HG02840 (cell line): Measurements from ENCODE around the gene PDE11A.
"Not testable (repeated sequence)": the region's sequence is repeated elsewhere in the genome, so short reads cannot be mapped to it uniquely, and the experiment has no call there.

Experiments used
- ATAC-seq: cut with Tn5 transposase; IDR thresholded peaks from one replicate; pipeline ENCODE4 v1.9.1; 2021; ENCODE audit warnings: mild to moderate bottlenecking, moderate library complexity, moderate number of reproducible peaks; ENCODE audit not compliant: unreplicated experiment, low FRiP score

PDE11A gene

DNA sequence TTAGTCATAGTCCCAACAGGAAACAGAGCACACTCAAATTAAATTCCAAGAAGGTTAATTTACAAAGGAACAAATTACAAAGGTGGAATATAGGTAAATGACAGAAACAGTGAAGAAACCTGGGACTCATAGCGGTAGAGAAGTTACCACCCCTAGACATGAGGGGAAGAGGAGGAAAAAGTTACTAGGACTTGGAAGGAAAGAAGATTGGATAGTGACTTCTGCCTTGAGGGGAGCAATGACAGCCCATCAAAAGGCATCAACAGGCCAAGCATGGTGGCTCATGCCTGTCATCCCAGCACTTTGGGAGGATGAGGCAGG is 2.4 kb upstream of the PDE11A start:
- ATAC-seq = no peak

- ATAC-seq = no peak
Observed at GRCh38 chr2:178074123-178075005, 1.8 kb upstream of the PDE11A start.

DNA sequence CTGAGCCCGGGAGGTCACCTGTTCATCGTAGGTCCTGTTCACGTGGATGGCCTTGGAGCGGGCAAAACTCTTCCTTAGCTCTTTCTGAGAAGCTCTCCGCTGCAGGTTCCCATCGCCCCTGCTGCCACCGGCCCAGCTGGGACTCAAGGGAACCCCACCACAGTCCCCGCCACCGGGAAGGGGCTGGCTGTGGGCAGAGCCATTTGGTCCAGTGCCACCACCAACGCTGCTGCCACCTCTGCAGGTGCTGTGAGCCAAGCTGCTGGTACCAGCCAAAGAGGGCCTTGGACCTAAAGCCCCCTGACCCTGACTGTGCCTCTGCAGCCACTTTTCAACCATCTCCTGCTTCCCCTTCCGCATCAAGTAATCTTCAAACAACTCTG is 586 bp downstream of the PDE11A start:
- no peak for ATAC-seq

DNA sequence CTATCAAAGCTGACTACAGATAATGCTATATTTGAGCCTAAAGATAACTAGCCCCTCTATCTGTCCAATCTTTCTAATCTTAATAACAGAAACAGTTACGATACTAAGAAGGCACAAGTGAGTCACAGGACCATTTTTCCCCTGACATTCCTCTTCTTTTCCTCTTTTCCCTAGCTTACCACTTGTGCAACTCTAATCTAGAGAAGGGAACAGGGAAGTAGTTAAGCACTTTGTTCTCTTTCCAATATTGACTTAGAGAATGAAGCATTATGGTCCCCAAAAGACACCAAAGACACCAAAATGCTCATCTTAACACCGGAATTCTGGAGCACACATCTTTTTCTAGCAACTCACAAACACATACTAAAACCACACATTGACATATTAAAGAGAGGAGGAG is 1.8 kb downstream of the PDE11A start:
- ATAC-seq = no peak

DNA sequence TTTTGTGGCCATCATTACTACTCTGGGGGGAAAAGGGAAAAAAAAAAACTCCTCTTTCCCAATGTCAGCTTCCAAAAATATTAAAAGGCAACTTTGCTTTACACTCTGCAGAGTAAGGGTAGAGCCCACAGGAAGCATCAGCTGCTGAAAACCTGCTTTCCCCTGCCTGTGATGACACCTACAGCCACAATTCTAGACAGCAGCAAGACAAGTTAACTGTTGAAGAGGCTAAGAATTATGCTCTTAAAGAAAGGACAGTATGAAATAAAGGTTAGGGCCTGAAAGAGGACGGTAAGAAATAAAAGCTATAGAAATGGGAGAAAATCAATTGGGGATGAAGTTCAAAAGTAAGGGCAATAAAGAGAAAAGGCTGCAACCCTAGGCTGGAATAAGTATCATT is 3.0 kb downstream of the PDE11A start:
- no peak for ATAC-seq

DNA sequence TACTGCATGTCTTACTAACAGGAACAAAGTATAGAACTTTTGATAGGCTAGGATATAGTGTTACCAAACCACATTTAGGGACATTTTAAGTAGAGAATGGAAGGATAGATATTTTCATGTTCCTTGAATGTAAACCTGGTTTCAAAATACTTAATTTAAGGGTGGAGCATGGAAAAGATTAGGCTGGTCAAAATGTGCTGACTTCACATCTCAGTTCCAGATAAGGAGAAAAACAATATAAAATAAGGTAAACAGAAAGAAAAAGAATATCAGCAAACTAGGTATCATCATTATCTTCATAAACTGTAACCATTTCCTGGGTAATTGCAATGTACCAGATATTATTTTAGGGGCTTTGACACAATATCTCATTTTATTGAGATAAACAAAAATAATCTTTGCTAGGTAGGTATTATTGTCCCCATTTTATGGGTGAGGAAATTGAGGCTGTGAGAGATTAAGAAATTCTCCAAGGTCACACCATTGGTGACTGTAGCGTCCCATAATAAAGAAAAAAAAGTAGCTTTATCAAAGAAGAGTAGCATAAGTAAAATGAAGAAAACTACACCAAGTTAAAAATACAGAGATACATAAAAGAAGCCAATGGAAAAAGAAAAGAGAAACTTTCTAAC is 3.6 kb downstream of the PDE11A start:
- no peak for ATAC-seq

- no peak for ATAC-seq
Observed at GRCh38 chr2:178066890-178067669, 5.5 kb downstream of the PDE11A start.

- no peak for ATAC-seq
Observed at GRCh38 chr2:178066324-178066723, 6.3 kb downstream of the PDE11A start.

DNA sequence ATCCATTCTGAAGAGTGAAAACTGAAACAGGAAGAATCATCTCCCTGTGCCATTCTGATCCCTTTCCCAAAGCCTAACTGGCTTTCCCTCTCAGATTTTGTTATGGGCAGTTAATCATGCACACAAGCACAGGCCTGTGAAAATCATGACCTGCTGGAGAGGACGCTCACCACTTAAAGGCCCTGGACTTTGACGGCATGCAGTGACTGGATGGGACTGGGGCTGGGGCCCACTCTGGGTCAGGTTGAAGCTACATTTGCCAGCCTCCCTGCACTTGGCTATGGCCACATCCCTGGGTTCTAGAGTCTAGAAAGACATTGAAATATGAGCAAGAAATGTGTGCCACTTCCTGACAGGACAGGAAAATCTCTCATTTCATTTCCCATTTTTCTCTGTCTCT is 12.9 kb downstream of the PDE11A start:
- no peak for ATAC-seq

- ATAC-seq = no peak
Observed at GRCh38 chr2:178059111-178059510, 13.5 kb downstream of the PDE11A start.

DNA sequence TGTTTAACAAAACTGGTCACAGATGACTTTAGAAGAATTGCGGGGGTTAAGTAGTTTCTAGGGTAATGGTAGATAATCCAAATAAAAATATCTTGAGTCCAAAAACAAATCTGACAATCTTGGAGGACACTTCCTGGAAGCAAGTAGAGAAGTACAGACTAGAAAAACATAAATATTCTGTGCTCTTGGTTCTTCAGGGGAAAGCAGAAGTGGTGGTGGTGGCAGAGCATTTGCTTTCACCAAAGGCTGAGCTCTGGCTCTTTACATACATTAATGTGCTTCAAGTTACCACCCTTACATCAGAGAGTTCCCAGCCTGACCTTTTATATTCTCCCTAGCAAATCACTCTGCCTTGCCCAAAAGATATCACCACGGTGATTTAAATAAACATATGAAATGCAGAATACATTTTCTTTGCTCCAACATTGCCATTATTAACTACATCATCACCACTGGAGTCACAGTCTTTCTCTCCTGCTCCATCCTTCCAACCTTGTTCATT is 15.3 kb downstream of the PDE11A start:
- no peak for ATAC-seq

DNA sequence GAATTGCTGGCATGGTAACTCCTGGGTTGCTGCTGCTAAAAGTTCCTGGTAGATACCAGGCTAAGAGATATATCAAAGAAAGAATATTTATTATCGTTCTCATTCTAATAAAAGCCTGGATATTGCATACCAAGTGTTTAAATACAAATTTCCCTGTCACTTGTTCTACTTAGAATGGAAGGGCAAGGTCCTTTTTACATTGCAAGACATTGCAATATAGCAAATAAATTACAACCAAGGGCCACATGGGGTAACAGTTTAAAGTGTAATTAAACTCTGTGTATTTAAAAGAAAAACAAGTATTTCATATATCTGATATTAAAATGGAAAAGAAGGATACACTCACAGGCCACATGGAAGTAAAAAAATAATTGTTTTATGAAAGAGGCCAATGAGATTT is 16.2 kb downstream of the PDE11A start:
- ATAC-seq = no peak

DNA sequence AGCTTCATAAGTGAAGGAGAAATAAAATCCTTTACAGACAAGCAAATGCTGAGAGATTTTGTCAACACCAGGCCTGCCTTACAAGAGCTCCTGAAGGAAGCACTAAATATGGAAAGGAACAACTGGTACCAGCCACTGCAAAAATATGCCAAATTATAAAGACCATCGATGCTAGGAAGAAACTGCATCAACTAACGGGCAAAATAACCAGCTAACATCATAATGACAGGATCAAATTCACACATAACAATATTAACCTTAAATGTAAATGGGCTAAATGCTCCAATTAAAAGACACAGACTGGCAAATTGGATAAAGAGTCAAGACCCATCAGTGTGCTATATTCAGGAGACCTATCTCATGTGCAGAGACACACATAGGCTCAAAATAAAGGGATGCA is 21.3 kb downstream of the PDE11A start:
- ATAC-seq = not testable (repeated sequence)

- ATAC-seq = no peak
Observed at GRCh38 chr2:178047391-178047790, 25.2 kb downstream of the PDE11A start.

DNA sequence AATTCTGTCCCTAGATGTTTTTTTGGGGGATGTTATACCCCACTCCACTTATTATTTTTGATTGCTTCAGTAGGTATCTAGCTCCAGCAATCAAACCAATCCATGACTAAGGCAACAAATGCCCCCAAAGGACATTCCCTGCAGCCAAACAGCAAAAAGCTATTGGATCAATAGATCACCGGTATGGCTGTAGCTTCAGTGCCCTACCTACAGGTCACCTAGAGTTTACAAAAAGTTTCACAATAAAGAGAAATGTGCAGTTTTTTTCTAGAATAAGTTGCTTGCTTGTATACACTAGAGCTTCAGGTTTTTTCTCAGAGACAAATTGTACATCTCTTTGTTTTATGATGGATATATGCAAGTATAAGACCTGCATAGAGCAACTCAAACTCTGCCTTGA is 27.7 kb downstream of the PDE11A start:
- ATAC-seq = no peak

GRCh38 chr2:178043266-178043665 is 29.3 kb downstream of the PDE11A start:
- no peak for ATAC-seq

- not testable (repeated sequence) for ATAC-seq
Observed at GRCh38 chr2:178033583-178033982, 39.0 kb downstream of the PDE11A start.

GRCh38 chr2:178029342-178029741 is 43.2 kb downstream of the PDE11A start:
- ATAC-seq = no peak

- ATAC-seq = no peak
Observed at GRCh38 chr2:178025551-178026185, 46.9 kb downstream of the PDE11A start.

- ATAC-seq = no peak
Observed at GRCh38 chr2:178018141-178018540, 54.4 kb downstream of the PDE11A start.

GRCh38 chr2:178016612-178017011 is 56.0 kb downstream of the PDE11A start:
- ATAC-seq = no peak
